RWPE1 (cell line): ENCODE data around the gene TMEM244.
A peak's percentile ranks its signal among the peaks of the same experiment; 100 is the strongest.
"Not testable (repeated sequence)": the region's sequence is repeated elsewhere in the genome, so short reads cannot be mapped to it uniquely, and the experiment has no call there.

Source experiments
- CTCF ChIA-PET: fragments of 350-600 bp; sonication (Branson Sonifier 250); formaldehyde crosslinking; extraction: SDS; loops from one replicate; lab custom pipeline; 2021; lab: Yijun Ruan, JAX
- POLR2A ChIA-PET: fragments of 400-600 bp; formaldehyde crosslinking; extraction: SDS; loops from one replicate; lab custom pipeline; 2020; ENCODE audit warnings: antibody characterized with exemption; ENCODE audit not compliant: low non-redundant PET; lab: Yijun Ruan, JAX
- DNase-seq: peaks from one replicate; pipeline ENCODE4 v3.0.0; 2012; ENCODE audit warnings: low spot score
- H3K27ac ChIP-seq: fragments of 450-650 bp; 2 replicates; pipeline ENCODE4 v1.5.1; 2017
- TF ChIP-seq, protein P1 (sequence below): fragments of 450-650 bp; conservative IDR thresholded peaks from 2 replicates; pipeline ENCODE4 v1.5.1; 2017; ENCODE audit warnings: low read depth, mild to moderate bottlenecking

Gene TMEM244

DNA sequence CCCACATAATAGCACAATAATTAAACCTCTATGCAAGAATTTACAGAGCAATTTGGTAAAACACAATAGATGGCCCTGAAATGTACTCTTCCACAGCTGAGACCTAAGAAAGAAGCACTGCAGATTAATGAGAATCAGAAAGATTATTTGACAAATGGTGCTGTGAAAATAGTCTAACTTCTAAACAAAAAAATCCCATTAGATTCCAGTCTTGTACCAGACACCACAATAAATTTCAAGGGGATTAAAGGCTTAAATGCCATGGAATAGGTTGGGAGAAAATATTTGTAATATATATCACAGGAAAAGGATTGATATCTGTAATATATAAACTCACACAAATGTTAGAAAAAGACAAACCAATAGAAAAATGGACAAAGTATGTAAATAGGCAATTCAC is 14.4 kb downstream of the TMEM244 start:
- H3K27ac ChIP-seq, result no peak overlapping the region
- POLR2A ChIA-PET, result interaction anchor here (0.5 kb wide), 1 partner anchor 78 kb away, joined by 3 read pairs; no protein-coding TSS in a partner anchor
- DNase-seq, result no peak
- CTCF ChIA-PET, result no interaction called here
- TF ChIP-seq, protein P1, sequence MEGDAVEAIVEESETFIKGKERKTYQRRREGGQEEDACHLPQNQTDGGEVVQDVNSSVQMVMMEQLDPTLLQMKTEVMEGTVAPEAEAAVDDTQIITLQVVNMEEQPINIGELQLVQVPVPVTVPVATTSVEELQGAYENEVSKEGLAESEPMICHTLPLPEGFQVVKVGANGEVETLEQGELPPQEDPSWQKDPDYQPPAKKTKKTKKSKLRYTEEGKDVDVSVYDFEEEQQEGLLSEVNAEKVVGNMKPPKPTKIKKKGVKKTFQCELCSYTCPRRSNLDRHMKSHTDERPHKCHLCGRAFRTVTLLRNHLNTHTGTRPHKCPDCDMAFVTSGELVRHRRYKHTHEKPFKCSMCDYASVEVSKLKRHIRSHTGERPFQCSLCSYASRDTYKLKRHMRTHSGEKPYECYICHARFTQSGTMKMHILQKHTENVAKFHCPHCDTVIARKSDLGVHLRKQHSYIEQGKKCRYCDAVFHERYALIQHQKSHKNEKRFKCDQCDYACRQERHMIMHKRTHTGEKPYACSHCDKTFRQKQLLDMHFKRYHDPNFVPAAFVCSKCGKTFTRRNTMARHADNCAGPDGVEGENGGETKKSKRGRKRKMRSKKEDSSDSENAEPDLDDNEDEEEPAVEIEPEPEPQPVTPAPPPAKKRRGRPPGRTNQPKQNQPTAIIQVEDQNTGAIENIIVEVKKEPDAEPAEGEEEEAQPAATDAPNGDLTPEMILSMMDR, result no peak

DNA sequence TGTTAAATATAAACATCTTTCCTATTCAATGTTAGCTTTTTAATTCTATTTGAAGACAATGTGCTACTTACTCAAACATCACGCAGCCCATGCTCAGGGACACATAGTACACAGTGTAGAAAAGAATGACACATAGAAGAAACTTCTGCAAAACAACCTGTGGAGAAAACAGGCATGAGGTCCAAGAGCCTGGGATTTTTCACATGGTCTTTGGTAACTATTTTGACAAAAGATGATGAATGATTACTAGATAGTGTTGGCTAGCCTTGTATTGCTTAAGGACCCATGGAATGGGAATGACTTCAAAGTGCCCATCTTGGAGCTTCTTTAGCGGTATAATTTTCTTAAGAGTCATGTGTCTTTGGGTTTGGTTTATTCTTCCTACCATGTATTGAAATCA is 15.4 kb downstream of the TMEM244 start:
- TF ChIP-seq, protein P1, result no peak
- POLR2A ChIA-PET, result no interaction called here
- H3K27ac ChIP-seq, result no peak overlapping the region
- no peak for DNase-seq
- CTCF ChIA-PET, result no interaction called here

DNA sequence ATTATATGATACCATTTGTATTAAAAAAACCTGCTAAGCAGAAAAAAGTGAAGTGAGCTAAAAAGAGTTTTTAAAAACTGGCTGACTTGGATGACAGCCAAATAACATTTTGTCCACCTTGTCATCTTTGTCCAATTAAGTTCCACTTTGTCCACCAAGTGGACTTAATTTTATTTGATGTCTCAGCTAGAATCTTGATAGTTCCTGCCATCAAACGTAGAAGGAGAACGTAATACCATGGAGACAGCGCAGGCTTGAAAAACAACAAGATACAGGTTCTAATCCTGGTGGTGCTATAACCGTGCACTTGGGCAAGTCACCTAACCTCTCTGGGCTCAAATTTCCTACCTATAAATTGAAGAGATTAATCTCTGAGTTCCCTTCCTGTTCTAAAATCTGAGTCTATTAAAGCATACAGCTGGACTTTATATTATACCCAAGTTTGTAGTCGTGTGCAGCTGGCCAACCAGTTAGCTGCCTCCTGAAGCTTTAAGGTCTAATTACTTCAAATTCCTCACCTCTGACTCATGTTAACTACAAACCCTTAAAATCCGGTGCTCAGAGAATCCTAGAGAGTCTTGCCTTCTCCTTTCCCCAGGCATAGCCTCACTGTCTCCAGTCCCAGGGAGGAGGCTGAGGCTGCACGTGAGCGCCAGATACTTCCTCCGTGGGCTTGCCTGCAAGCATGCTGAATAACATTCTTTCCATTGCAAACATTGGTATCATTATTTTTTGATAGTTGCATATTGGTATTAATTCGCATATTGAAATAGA is 16.8 kb downstream of the TMEM244 start:
- TF ChIP-seq, protein P1, result no peak
- POLR2A ChIA-PET, result no interaction called here
- CTCF ChIA-PET, result interaction anchor here (0.6 kb wide), 1 partner anchor 1725 kb away, joined by 3 read pairs; no protein-coding TSS in a partner anchor
- no peak overlapping the region for H3K27ac ChIP-seq
- peak; percentile 38 for DNase-seq

DNA sequence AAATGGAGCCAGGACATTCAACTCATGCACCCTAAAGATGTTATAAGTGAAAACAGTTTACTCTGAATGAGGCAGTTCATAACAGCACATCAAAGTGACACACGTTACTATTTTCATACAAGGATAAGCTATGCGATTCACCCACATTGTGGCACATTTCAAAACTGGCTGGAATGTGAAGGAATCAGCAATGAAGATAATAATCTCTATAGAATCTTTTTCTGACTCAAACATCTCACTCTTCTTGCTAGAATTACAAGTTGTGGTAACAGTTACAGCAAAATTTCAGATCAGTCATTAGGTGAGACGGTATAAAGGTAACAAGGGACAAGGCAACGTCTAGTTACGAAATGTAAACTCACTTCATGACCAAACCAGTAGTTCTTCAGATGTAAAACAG is 17.5 kb downstream of the TMEM244 start:
- TF ChIP-seq, protein P1, result no peak

DNA sequence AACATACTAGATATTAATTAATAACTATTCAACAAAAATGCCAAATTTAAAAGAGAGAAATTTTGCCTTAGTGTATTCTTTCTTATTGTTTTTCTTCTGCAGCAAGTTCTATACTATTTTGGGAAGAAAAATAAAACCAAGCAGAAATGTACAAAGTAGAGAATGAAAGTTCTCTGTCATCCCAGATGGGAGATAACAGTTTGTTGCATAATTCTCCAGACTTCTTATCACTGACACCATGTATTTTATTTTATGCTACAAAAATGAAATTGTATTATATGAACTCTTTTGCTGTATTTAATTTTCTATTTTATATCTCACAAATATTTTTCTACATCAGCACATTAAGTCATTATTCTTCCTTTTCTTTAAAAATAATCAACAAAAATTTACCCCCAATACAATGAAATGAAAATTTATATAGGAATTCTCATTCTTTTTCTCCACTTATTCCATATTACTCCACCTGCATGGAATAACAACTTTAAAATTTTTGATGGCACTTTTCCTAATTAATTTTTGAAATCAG is 18.2 kb downstream of the TMEM244 start:
- TF ChIP-seq, protein P1, result no peak
- no peak for DNase-seq
- H3K27ac ChIP-seq, result no peak overlapping the region
- ChIA-PET POLR2A (no interaction called here), CTCF (no interaction called here)

More for the DNA sequence above, 17.5 kb downstream of the TMEM244 start:
- H3K27ac ChIP-seq, result no peak overlapping the region
- CTCF ChIA-PET, result no interaction called here
- no peak for DNase-seq
- POLR2A ChIA-PET, result no interaction called here

DNA sequence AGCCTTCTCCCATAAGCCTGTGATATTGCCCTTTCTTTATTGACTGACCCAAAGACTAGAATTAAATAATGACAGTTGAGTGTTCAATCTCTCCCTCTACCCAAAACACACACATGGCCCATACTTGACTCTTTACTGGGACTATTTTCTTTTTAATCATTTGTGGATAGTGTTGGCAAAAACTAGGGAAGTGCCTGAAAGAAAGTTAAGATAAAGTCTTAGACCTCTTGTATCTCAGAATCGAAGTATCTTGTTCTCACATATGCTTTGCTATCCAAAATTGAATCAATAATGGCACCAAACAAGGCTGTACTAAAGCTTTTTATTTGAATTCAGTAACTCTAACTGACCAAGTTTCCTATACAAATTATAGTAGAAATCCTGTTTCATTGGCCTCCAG is 19.0 kb downstream of the TMEM244 start:
- TF ChIP-seq, protein P1, result no peak
- ChIA-PET POLR2A (no interaction called here), CTCF (no interaction called here)
- H3K27ac ChIP-seq, result no peak overlapping the region
- DNase-seq, result no peak

DNA sequence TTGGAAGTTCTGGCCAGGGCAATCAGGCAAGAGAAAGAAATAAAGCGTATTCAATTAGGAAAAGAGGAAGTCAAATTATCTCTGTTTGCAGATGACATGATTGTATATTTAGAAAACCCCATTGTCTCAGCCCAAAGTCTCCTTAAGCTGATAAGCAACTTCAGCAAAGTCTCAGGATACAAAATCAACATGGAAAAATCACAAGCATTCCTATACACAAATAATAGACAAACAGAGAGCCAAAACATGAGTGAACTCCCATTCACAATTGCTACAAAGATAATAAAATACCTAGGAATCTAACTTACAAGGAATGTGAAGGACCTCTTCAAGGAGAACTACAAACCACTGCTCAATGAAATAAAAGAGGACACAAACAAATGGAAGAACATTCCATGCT is 21.6 kb downstream of the TMEM244 start:
- DNase-seq, CTCF ChIA-PET, POLR2A ChIA-PET, H3K27ac ChIP-seq: not testable (repeated sequence)
